WI38 (cell line): ENCODE results near the gene CLDN1.
A peak's percentile ranks its signal among the peaks of the same experiment; 100 is the strongest.

Experiments used
- H3K4me3 ChIP-seq: 2 replicates; pipeline ENCODE4 v1.5.1; 2011; ENCODE audit warnings: low read depth, mild to moderate bottlenecking, control low read depth, low read length
- CTCF ChIP-seq: IDR thresholded peaks from 2 replicates; pipeline ENCODE4 v1.5.1; 2012; ENCODE audit warnings: low read depth, mild to moderate bottlenecking, control low read depth, low read length

CLDN1 gene

GRCh38 chr3:190333961-190334360 is 11.7 kb upstream of the CLDN1 start:
- no peak for TF ChIP-seq CTCF
- H3K4me3 ChIP-seq = no peak overlapping the region

DNA sequence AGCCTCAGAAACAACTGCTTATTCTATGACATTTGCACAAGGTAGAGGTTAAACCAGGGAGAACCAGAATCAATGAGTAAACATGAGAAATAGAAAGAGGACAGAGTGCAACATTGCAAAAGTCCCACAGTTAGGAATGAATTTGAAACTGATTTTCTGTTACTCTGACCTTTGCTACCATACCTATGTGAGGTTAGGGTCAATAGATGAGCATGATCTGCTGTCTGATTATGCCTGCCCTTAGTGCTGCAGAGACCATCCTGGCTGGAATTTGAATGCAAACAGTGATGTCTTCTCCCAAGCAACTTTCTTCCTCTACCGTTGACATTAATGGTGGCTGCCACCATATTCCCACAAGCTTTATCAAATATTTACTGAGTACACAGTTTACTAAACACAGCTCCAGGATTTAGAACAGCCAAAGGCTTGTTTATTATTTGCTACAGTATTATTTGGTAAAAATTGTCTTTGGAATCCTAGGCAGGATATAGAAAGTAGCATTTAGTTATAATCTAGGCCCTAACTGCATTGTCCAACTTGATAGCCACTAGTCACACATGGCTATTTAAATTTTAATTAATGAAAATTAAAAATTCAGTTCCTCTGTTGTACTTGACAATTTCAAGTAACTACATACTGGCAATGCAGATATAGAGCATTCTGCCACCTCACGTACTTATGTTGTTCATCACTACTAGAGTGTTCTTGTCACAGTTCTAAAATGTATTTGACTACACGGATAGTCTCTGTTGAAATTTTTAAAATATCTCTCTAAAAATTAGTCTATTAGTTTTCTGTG is 8.9 kb upstream of the CLDN1 start:
- no peak for TF ChIP-seq CTCF
- no peak overlapping the region for H3K4me3 ChIP-seq

DNA sequence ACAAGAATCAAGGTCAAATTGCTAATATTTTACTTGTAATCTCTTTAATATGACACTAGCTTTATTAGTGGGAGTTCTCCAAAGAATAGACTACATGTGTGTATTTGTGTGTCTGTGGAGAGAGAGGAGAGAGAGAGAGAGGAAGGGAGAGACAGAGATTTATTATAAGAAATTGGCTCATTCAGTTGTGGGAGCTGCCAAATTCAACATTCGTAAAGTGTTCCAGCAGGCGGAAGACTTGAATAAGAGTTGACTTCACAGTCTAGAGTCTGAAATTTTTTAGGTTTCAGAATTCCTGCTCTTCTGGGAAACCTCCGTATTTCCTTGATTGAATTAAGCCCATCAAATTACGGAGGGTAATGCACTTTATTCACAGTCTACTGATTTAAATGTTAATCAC is 4.7 kb upstream of the CLDN1 start:
- no peak for TF ChIP-seq CTCF
- no peak overlapping the region for H3K4me3 ChIP-seq

GRCh38 chr3:190326361-190326760 is 4.1 kb upstream of the CLDN1 start:
- no peak overlapping the region for H3K4me3 ChIP-seq
- TF ChIP-seq CTCF = no peak

DNA sequence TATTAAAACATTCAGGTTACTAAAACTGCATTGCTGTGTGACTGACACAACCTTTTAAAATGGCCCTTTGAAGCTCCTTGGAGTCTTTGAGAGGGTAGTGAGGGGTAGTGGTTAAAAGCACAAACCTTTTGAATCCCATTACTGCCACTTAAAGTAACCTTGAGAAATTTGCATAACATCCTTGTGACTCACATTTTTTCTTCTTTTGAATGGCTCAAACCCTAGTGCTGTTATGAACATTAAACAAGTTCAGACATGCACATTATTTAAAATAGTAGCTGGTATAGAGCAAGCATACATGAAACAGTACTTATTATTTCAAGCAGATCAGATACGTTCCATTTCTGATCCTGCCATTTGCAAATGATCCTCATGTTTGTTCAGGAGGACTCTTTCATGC is 3.7 kb upstream of the CLDN1 start:
- TF ChIP-seq CTCF = no peak
- H3K4me3 ChIP-seq = no peak overlapping the region

GRCh38 chr3:190323246-190323626 is 990 bp upstream of the CLDN1 start:
- TF ChIP-seq CTCF = no peak
- H3K4me3 ChIP-seq = no peak overlapping the region

GRCh38 chr3:190322604-190323245 is 479 bp upstream of the CLDN1 start:
- peak overlapping the region; percentile 62 for H3K4me3 ChIP-seq
- no peak for TF ChIP-seq CTCF
